Measurements from ENCODE around the gene SMIM3. TPM values are rescaled to one million over a fixed set of nuclear protein-coding genes. Genes with fewer than 3 reads are reported as not detected.
A peak's percentile ranks its signal among the peaks of the same experiment; 100 is the strongest.

SMIM3 gene
- total and polyA plus RNA-seq, 2 of the 4 experiments (the other 2 are of a cell fraction), result 37.5 to 53.4 TPM

DNA sequence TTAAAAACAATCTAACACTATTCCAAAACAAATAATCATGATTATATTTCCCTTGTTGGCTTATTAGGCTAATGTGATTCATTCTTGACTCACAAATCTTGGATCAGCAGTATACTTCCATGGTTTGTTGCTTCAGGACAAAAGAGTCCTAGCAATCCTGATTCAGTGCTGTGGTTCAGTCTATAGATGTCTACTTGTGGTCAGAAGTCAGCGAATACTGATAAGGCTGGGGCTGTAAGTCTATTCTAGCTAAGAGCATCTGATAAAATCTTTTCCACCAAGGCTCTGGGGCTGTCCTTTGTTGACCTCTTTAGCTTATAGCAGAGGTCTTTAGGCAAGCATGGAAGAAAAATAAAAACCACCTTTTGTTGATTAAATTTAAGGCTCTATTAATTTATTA is 4.4 kb upstream of the SMIM3 start:
- intact Hi-C loops (cut with micrococcal nuclease), result no loop called here
- DNase-seq (peak; percentile 95), ATAC-seq (ENCODE audit: low read depth) (peak; percentile 68)
- Histone ChIP-seq H3K27ac (ENCODE audit: insufficient read depth, low read length) (no peak overlapping the region), H3K4ac (ENCODE audit: low read depth, low read length) (no peak overlapping the region), H2BK5ac (ENCODE audit: low read depth, low read length, poor library complexity, severe bottlenecking) (peak overlapping the region; percentile 58), H3K9me1 (ENCODE audit: insufficient read depth, low read length) (peaks cover 17% of the 10 kb centered on the region), H3K56ac (ENCODE audit: extremely low read depth, insufficient read depth, low read length) (no peak overlapping the region), H2BK20ac (ENCODE audit: low read depth, low read length) (no peak overlapping the region), H4K8ac (ENCODE audit: low read depth in 2 of 2, low read length in 2 of 2) (no peak overlapping the region), H3K4me1 (ENCODE audit: control insufficient read depth, insufficient read depth, low read length) (peaks cover 6% of the 10 kb centered on the region), H3K4me2 (ENCODE audit: low read depth, low read length) (no peak overlapping the region), H2AK9ac (replicated peaks; ENCODE audit: low read depth, low read length, poor library complexity) (no peak overlapping the region), H3K18ac (ENCODE audit: low read depth, low read length) (no peak overlapping the region), H4K91ac (ENCODE audit: insufficient read depth, low read depth, low read length) (no peak overlapping the region), H3K23ac (ENCODE audit: low read depth, low read length) (no peak overlapping the region), H4K5ac (ENCODE audit: low read depth, low read length) (no peak overlapping the region), H2BK120ac (ENCODE audit: low read depth, low read length) (no peak overlapping the region), H3K27me3 (ENCODE audit: control insufficient read depth, insufficient read depth, low read length) (no peaks in the 10 kb centered on the region), H3K9ac (ENCODE audit: low read depth, low read length) (no peak overlapping the region), H3K14ac (replicated peaks; ENCODE audit: low read depth, low read length) (no peak overlapping the region), H3K79me1 (ENCODE audit: low read depth in 1 of 2, low read length in 2 of 2) (peaks cover 0 to 23% of the 10 kb centered on the region in 2 experiments; a peak in 2 of 4 replicates), H3K9me3 (ENCODE audit: control insufficient read depth, insufficient read depth, low read length) (no peaks in the 10 kb centered on the region), H2AFZ (replicated peaks; ENCODE audit: low read length, poor library complexity) (no peak overlapping the region), H2BK15ac (ENCODE audit: low read depth, low read length) (no peak overlapping the region), H4K20me1 (ENCODE audit: insufficient read depth, low read length) (no peaks in the 10 kb centered on the region), H3K4me3 (ENCODE audit: insufficient read depth, low read depth, low read length) (no peak overlapping the region), H3K36me3 (ENCODE audit: control insufficient read depth, insufficient read depth, low read length) (no peaks in the 10 kb centered on the region), H2AK5ac (ENCODE audit: low read depth, low read length) (no peak overlapping the region)
- ChIA-PET POLR2A (ENCODE audit: unreplicated experiment) (no interaction called here), CTCF (no interaction called here)
- in situ Hi-C loops (cut with MboI; ENCODE audit: low sequenced_read_pairs), result no loop called here
- TF ChIP-seq, protein P1, sequence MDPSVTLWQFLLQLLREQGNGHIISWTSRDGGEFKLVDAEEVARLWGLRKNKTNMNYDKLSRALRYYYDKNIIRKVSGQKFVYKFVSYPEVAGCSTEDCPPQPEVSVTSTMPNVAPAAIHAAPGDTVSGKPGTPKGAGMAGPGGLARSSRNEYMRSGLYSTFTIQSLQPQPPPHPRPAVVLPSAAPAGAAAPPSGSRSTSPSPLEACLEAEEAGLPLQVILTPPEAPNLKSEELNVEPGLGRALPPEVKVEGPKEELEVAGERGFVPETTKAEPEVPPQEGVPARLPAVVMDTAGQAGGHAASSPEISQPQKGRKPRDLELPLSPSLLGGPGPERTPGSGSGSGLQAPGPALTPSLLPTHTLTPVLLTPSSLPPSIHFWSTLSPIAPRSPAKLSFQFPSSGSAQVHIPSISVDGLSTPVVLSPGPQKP (IDR thresholded peaks at IDR 0.05; ENCODE audit: borderline replicate concordance, low read depth, low read length), result no peak
- TF ChIP-seq RAD21 (IDR thresholded peaks at IDR 0.05; ENCODE audit: low read length), result 0 out of 2 replicates have a peak, but pooled peaks have one; percentile 7
- TF ChIP-seq POLR2A (IDR thresholded peaks at IDR 0.05; ENCODE audit: low read depth, low read length), result no peak
- TF ChIP-seq CEBPB (IDR thresholded peaks at IDR 0.05; ENCODE audit: low read depth, low read length), result peak; percentile 78
- no peak for TF ChIP-seq BHLHE40 (IDR thresholded peaks at IDR 0.05; ENCODE audit: low read depth, low read length)
- TF ChIP-seq RFX5 (IDR thresholded peaks at IDR 0.05; ENCODE audit: low read depth, low read length), result no peak
- TF ChIP-seq SMC3 (IDR thresholded peaks at IDR 0.05; ENCODE audit: low read depth, low read length), result no peak
- peak; percentile 83 for TF ChIP-seq FOS (IDR thresholded peaks at IDR 0.05; ENCODE audit: low read depth, low read length)
- TF ChIP-seq MXI1 (IDR thresholded peaks at IDR 0.05; ENCODE audit: borderline replicate concordance, low read depth, low read length), result no peak
- TF ChIP-seq RCOR1 (IDR thresholded peaks at IDR 0.05; ENCODE audit: insufficient replicate concordance, low read length), result no peak
- no peak for TF ChIP-seq CHD1 (IDR thresholded peaks at IDR 0.05; ENCODE audit: low read depth, low read length)
- peak; percentile 71 for TF ChIP-seq MAFK (IDR thresholded peaks at IDR 0.05; ENCODE audit: low read depth, low read length)
- no TSS peak for BruUV-seq (replicated peaks)
- no CpG with 5 or more reads among the region's 1 CpG for WGBS, 2 experiments (ENCODE audit: extremely low coverage in 2 of 2, insufficient read length in 1 of 2)
- dilution Hi-C loops (cut with HindIII; ENCODE audit: low sequenced_read_pairs, unreplicated experiment), result no loop called here

Measured in IMR-90 (cell line).